ENCODE data around the gene ADAMTS17.
A peak's percentile ranks its signal among the peaks of the same experiment; 100 is the strongest.

Gene ADAMTS17

GRCh38 chr15:100338971-100339444, 2.8 kb downstream of the ADAMTS17 start:
- TF ChIP-seq CTCF (IDR thresholded peaks at IDR 0.05; ENCODE audit: borderline replicate concordance, insufficient read depth, low read depth, low read length), result peak; percentile 42; the same call in 1 of the 2 replicates
- no peak overlapping the region for H3K4me3 ChIP-seq (ENCODE audit: low read depth, low read length)

GRCh38 chr15:100338247-100338646, 3.5 kb downstream of the ADAMTS17 start:
- TF ChIP-seq CTCF (IDR thresholded peaks at IDR 0.05; ENCODE audit: borderline replicate concordance, insufficient read depth, low read depth, low read length), result no peak
- H3K4me3 ChIP-seq (ENCODE audit: low read depth, low read length), result no peak overlapping the region

GRCh38 chr15:100337096-100338044, 4.4 kb downstream of the ADAMTS17 start:
- no peak overlapping the region for H3K4me3 ChIP-seq (ENCODE audit: low read depth, low read length)
- TF ChIP-seq CTCF (IDR thresholded peaks at IDR 0.05; ENCODE audit: borderline replicate concordance, insufficient read depth, low read depth, low read length), result no peak

GRCh38 chr15:100336061-100336460, 5.7 kb downstream of the ADAMTS17 start:
- no peak overlapping the region for H3K4me3 ChIP-seq (ENCODE audit: low read depth, low read length)
- TF ChIP-seq CTCF (IDR thresholded peaks at IDR 0.05; ENCODE audit: borderline replicate concordance, insufficient read depth, low read depth, low read length), result no peak

GRCh38 chr15:100335335-100335999, 6.3 kb downstream of the ADAMTS17 start:
- no peak overlapping the region for H3K4me3 ChIP-seq (ENCODE audit: low read depth, low read length)
- no peak for TF ChIP-seq CTCF (IDR thresholded peaks at IDR 0.05; ENCODE audit: borderline replicate concordance, insufficient read depth, low read depth, low read length)

- TF ChIP-seq CTCF (IDR thresholded peaks at IDR 0.05; ENCODE audit: borderline replicate concordance, insufficient read depth, low read depth, low read length), result no peak
- H3K4me3 ChIP-seq (ENCODE audit: low read depth, low read length), result no peak overlapping the region
These were observed 6.9 kb downstream of the ADAMTS17 start for GRCh38 chr15:100334905-100335304.

Measured in GM12875 (cell line).